Measurements from ENCODE around the gene KRT16. TPM values are rescaled to one million over a fixed set of nuclear protein-coding genes. Genes with fewer than 3 reads are reported as not detected.

KRT16 gene
- total RNA-seq, 1 experiment from 2014 or later = not detected

DNA sequence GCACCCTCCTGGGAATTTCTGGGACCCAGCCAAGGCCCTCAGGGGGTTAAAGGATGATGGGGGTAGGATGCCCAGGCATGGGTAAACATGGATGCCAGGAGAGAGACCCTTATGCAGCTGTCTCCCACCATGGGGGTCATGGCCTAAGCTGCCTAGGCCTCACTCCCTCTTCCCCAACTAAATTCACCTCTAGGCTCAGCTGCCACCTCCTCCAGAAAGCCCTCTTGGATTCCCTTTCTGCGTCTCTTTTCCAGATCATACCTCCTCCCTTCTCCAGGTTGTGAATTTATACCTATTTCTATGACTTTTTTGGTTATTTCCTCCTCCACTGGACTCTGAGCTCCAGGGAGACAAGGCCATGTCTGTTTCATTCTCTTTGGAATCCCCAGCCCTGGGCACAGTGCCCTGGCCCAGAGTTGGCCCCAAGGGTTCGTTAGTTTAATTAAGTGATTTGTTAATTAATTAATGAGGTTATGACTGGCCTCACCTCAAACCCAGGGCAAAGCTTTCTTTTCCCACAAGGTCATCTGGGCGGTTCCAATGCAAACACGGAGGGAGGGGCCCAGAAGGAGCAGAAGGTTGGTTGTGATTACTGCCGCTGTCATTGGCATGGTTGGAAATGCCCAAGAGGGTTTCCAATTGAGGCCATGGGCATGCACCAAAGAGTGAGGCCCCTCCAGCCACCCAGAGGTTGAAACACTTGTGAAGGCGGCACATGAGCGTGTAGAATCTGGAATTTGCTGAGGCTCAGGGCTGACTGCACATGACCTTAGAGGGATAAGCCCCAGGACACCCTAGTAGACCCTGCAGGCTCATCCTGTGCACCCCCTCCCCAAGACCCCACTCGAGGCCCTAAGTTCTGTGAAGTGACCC is 18.7 kb upstream of the KRT16 start:
- Histone ChIP-seq H3K4ac (ENCODE audit: low read depth, low read length) (no peak overlapping the region), H3K27ac (ENCODE audit: insufficient read length, low read depth, low read length) (no peak overlapping the region), H2BK120ac (ENCODE audit: low read depth, low read length, poor library complexity, severe bottlenecking) (no peak overlapping the region), H2BK15ac (ENCODE audit: low read depth, low read length) (no peak overlapping the region), H2BK5ac (ENCODE audit: insufficient read length, low read length) (no peak overlapping the region), H3K23ac (ENCODE audit: insufficient read length, low read depth, low read length) (no peak overlapping the region), H2BK20ac (ENCODE audit: low read depth, low read length, poor library complexity, severe bottlenecking) (no peak overlapping the region), H3K9me3 (ENCODE audit: control insufficient read depth, low read depth, low read length) (no peaks in the 10 kb centered on the region), H2BK12ac (ENCODE audit: insufficient read length, low read depth, low read length) (no peak overlapping the region), H4K8ac (replicated peaks; ENCODE audit: insufficient read length, low read depth, low read length) (no peak overlapping the region), H3K18ac (ENCODE audit: insufficient read length, low read depth, low read length) (no peak overlapping the region), H3K79me1 (ENCODE audit: insufficient read depth, low read depth, low read length, poor library complexity, severe bottlenecking) (no peaks in the 10 kb centered on the region), H4K20me1 (ENCODE audit: control insufficient read depth, insufficient read depth, insufficient read length) (no peaks in the 10 kb centered on the region), H3K23me2 (ENCODE audit: insufficient read length, low read depth, low read length, poor library complexity, severe bottlenecking) (no peaks in the 10 kb centered on the region), H4K5ac (ENCODE audit: insufficient read length, low read depth, low read length) (no peak overlapping the region), H3K9ac (ENCODE audit: extremely low read depth, insufficient read length, low read length) (no peak overlapping the region), H2AK5ac (ENCODE audit: insufficient read length, low read length) (no peak overlapping the region), H3K56ac (ENCODE audit: insufficient read length, low read depth, low read length) (no peak overlapping the region), H3K14ac (ENCODE audit: insufficient read depth, low read length) (no peak overlapping the region), H2AFZ (ENCODE audit: low read length) (no peak overlapping the region), H3K4me1 (ENCODE audit: insufficient read depth, low read length) (no peaks in the 10 kb centered on the region; the same call in 1 of the 2 replicates), H3K4me2 (ENCODE audit: insufficient read depth, insufficient read length, low read length) (no peak overlapping the region), H3T11ph (ENCODE audit: low read length) (no peak overlapping the region), H3K79me2 (ENCODE audit: insufficient read depth, low read length) (no peaks in the 10 kb centered on the region), H4K91ac (ENCODE audit: insufficient read length, low read depth, low read length) (no peak overlapping the region), H3K27me3 (ENCODE audit: insufficient read depth, low read length) (no peaks in the 10 kb centered on the region)
- Mint-ChIP-seq H3K9me3 (no peaks in the 10 kb centered on the region), H3K27me3 (ENCODE audit: low read depth) (no peaks in the 10 kb centered on the region), H3K27ac (no peak overlapping the region; a peak in 1 of 7 replicates), H3K4me1 (peaks cover 29 to 33% of the 10 kb centered on the region in 2 experiments), H3K36me3 (ENCODE audit: insufficient read depth in 1 of 3, low read depth in 3 of 3) (no peaks in the 10 kb centered on the region), H3K4me3 (no peak overlapping the region)
- no CpG with 5 or more reads among the region's 8 CpGs for WGBS (ENCODE audit: extremely low coverage, insufficient read length, low lambda C conversion rate)
- TF ChIP-seq CTCF (conservative IDR thresholded peaks at IDR 0.05) = no peak
- DNase-seq = no peak
